ENCODE results near the gene SBF2.

DNA sequence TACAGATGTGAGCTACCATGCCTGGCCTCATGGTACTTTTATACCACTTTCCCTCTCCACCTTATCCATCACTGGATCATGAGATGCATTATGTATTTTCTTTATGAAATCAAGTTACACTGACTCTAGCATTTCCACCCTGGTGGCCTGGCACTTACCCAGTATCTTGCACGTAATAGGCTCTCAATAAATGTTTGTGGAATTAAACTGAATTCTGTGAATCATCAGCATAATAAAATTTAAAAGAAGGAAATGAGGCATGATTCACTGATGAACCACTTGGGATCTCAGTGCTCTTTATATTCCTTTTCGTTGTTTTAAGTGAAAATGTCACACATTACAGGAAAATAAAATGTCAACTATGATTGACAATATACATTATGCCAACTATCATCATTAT, 35.9 kb upstream of the SBF2 start:
- TF ChIP-seq CTCF (IDR thresholded peaks at IDR 0.05) = no peak
- no peak for TF ChIP-seq POLR2AphosphoS5 (IDR thresholded peaks at IDR 0.05)
- no peak for TF ChIP-seq EP300 (IDR thresholded peaks at IDR 0.05)
- no peak for TF ChIP-seq POLR2A (IDR thresholded peaks at IDR 0.05; ENCODE audit: low read depth)
